GM18861 (cell line): ENCODE measurements around the gene THADA.
"Not testable (repeated sequence)": the region's sequence is repeated elsewhere in the genome, so short reads cannot be mapped to it uniquely, and the experiment has no call there.

Experiments used
- ATAC-seq: cut with Tn5 transposase; IDR thresholded peaks from one replicate; pipeline ENCODE4 v1.9.1; 2021; ENCODE audit not compliant: unreplicated experiment

The THADA gene

GRCh38 chr2:43419876-43420275, 176.0 kb downstream of the THADA start:
- ATAC-seq, result no peak

GRCh38 chr2:43419243-43419642, 176.6 kb downstream of the THADA start:
- no peak for ATAC-seq

- no peak for ATAC-seq
These were observed 177.2 kb downstream of the THADA start for GRCh38 chr2:43418680-43419079.

GRCh38 chr2:43417300-43417699, 178.5 kb downstream of the THADA start:
- no peak for ATAC-seq

GRCh38 chr2:43415592-43415991, 180.2 kb downstream of the THADA start:
- no peak for ATAC-seq

DNA sequence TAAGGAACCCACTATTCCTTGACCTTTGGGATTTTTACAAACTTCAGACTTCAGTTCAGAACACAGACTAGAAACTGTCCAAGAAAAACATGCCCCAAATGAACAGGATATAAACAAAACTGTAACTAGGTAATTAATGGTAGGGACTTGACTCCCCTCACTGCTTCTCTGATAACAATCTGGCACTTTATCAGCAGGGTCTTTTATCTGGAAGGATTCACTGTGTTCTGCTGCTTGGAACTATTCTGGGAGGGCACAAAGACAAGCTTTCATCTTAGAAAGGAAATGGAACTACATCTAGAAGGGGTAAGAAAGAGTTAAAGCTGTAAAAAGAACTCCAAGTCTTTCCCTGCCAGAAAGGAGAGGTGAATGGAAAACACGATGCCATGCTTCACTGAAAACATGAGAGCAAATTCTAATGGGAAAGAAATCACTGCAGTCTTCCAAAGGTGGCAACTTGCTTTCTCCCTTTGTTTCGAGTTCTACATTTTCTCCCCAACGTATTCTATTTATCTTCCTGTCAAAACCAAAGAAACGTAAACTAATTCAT, 181.2 kb downstream of the THADA start:
- no peak for ATAC-seq

- no peak for ATAC-seq
These were observed 181.8 kb downstream of the THADA start for GRCh38 chr2:43414033-43414432.

DNA sequence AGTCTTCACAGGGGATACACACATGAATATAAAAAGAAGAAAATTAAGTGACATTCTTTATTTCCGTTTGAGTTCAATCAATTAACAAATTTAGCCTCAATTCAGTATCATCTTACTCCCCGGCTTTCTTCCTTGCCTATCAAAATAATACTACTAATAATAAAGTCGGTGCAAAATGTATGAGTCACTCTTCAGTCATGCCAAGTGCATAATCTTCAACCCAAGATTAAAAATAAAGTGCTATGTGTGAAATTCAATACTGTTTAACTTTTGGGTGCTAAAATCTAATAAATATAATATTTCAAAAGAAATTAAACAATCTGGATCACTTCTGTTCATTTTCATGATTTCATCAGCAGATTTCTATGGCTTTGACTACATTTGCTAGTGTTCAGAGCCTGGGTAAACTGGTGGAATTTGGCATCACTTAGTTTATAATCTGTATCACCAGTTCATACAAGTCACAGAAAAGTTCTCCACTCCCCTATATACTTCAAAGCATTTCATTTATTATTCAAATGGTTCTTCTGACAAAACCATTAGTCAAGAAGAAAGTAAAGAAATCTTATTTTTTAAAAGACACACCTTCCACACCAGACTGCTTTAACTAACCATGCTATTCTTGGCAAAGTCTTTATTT, 183.6 kb downstream of the THADA start:
- ATAC-seq, result no peak

- ATAC-seq, result no peak
These were observed 185.7 kb downstream of the THADA start for GRCh38 chr2:43410055-43410604.

DNA sequence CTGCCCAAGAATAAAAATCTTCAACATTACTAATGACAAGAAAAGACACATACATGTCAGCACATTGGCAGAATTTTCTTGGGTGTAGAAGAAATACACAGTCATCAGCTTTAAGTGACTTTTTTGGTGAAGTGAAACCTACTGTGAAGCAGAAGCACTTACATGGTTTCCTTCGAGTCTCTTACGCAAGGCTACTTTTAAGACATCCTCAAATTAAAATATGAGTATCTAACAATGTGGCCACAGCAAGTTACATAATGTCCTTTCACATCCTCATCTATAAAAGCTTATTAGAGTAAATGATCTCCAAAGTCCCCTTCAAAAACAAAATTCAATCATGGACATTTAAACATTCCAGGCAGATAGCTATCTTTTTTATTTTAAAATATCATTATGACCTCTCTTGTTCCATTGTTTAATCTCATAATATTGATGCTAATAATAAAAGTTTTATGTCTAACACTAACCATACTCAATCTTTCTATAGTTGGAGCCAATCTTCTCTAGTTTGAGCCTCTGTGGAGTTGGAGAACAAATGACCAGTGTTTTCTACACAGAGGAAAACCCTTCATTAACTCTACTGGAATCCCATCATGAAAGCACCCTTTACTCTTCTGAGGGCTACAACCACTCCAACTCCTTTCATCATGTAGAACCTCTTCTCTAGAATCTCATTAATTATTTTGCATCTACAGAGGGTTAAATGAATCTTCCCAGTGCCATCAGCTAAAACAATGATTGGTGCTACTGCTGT, 187.3 kb downstream of the THADA start:
- peak; percentile 70 for ATAC-seq

DNA sequence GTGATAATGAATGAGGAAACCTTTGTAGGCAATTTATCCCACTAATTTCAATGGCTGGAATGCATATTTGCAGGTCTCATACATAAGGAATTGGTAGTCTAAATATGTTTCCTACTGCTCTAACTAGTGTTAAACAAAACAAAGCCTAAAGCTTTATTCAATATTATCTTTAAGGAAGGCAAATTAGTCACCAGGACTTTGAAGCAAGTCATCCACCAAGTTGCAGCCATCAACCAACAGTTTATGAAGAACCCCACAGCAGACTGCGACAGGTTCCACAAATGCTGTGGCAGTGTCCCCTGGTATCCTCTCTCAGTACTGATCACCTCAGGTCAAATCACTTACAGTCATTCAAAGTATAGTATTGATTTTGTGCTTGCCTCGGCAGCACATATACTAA, 187.9 kb downstream of the THADA start:
- peak; percentile 30 for ATAC-seq

DNA sequence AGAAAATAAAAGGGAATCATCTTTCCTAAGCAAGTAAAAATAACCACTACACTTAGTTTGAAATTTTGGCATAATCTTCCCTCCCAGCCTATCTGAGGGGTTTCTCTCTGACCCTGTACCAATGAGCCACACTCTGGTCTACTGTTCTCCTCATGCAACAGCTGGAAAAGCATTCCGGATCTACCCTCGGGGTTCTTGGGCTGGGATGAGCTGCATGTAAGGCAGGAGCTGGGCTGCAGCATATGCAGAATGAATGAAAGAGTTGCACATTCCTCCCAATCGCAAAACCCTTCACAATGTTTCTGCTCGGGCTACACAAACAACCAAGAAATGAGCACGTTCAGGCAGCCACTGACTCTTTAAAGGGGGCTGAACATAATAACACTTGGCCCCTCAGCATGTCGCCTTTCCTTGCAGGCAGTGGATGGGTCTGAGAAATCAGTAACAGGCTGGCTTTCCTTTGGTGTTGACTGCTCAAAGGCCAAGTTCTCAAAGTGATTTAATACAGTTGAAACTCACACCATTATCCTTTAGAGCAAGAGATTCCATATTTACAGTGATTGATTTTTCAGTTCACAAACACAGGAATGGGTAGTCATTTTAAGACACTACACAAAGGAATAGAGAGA, 189.1 kb downstream of the THADA start:
- ATAC-seq, result no peak

DNA sequence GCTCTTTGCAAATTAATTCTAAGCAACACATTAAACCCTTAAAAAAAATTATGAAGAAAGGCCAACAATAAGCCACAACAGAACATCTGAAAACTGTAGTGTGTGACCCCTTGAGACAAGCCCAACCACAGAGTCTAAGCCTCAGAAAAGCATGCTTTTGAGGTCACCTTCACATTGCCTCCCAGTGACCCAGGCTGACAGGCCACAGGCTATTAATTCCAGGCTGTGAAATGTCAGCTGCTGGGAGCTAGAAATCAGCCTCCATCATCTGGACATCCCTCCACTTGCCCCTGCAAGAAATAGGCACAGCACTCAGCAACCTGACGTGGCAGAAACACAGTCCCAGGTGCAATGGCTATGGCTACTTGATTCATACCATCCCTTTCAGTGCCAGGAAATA, 190.0 kb downstream of the THADA start:
- no peak for ATAC-seq

DNA sequence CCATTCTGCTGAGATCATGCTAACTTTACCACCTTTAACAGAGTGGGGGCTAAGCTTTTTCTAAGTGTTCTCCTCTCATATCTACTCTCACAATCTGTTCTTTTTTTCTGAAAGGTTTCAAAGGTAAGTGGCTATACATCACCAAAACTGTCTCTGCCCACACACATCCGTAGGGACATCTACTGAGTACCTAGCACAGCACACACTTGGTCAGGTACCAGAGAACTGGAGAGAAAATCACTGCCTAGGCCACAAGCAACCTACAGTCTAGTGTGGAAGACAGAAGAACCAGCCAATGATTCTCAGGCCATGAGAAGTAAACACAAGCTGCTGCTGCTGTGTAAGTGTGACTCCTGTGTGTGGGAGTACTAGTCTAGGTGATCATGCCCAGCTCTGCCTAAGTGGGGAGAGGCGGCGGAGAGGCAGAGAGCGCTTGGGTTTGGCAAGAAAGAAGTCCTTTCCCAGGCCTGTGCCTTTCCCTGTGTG, 193.3 kb downstream of the THADA start:
- peak; percentile 27 for ATAC-seq

DNA sequence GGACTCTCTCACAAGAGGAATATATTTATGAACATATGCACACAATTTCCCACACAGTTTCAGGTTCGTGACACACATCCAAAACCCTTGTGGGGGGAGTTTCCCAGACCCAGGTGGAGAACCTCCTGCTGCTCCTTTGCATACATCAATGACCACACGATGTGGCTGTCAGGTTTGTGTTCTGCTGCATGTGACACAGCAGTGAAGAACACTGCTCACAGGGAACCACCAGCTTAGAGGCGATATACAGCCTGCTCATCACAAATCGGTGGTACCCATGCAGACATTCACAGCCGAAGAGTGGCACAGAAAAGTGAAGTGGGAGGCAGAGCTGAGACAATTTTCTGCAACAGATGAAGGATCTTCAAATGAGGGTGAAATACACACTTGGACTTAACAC, 193.8 kb downstream of the THADA start:
- ATAC-seq, result peak; percentile 76

DNA sequence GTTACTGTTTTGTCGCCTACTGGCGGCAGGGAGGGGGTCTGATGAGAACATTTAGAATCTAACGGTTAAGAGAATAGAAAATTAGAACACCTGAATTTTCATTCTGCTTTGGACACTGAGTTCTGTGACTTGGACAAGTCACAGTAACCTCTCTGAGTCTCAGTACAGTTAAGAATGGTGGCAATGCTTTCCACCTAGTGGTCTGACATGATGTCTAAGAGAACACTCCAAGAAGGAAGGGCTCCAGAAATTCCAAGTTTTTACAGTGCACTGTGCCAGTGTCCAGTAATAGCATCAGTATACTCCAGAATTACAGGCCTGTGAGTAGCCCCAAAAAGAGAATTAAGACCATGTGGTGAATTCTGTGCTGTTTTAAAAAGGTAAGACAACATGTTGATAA, 195.3 kb downstream of the THADA start:
- ATAC-seq, result no peak

- no peak for ATAC-seq
These were observed 196.1 kb downstream of the THADA start for GRCh38 chr2:43399515-43400264.

GRCh38 chr2:43399098-43399497, 196.7 kb downstream of the THADA start:
- no peak for ATAC-seq

- ATAC-seq, result no peak
These were observed 198.0 kb downstream of the THADA start for GRCh38 chr2:43397821-43398220.

DNA sequence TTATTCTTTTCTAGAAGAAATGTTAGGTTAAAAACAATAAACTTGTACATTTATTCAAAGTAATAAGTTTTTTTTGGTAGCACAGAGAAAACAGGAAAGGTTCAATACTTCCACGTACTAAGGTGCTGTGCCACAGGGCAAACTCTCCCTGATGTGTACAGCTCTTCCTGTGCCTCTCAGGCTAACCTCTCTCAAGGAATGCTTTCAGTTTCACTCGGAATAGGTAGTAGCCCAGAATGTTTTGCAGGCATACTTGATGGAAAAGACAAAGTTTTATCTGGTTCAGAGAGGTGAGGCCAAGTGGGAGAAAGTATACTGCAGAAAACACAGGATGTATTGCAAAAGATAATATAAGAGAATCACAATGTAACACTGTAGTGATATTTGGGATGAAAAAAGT, 198.4 kb downstream of the THADA start:
- no peak for ATAC-seq

DNA sequence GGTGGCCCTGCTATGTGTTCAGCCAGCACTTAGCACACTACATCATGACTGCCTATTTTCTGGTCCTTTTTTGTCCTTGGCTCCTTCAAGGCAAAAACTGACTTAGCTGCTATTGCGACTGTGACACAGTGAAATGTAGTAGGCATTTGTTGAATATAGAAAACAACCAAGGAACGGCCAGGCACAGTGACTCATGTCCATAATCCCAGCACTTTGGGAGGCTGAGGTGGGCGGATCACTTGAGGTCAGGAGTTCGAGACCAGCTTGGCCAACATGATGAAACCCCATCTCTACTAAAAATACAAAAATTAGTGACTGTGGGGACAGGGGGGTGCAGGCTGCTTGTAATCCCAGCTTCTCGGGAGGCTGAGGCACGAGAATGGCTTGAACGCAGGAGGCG, 199.5 kb downstream of the THADA start:
- not testable (repeated sequence) for ATAC-seq
